Gastroesophageal sphincter (tissue), 3 donors: ENCODE data around the gene HYCC1.

Experiments used
- EP300 ChIP-seq: sonication (generic); formaldehyde crosslinking; IDR thresholded peaks from one replicate; pipeline ENCODE4 v1.6.1; 2017; ENCODE audit warnings: antibody characterized with exemption, mild to moderate bottlenecking
- POLR2A ChIP-seq, 2 donors: fragments of 450-650 bp; IDR thresholded peaks; one replicate each; pipeline ENCODE4 v1.6.1; 2017; ENCODE audit warnings: antibody characterized with exemption in 2 of 2, mild to moderate bottlenecking in 2 of 2, moderate library complexity in 1 of 2
- TF ChIP-seq, protein P1 (sequence below), 4 experiments: fragments of 200-600 bp in 2 of 4; fragments of 450-650 bp in 2 of 4; sonication (generic) in 1 of 4; IDR thresholded peaks; one replicate each; pipeline ENCODE4 v1.5.1; 2017 to 2019; ENCODE audit warnings: antibody characterized with exemption in 4 of 4, mild to moderate bottlenecking in 2 of 4, moderate library complexity in 2 of 4

- TF ChIP-seq POLR2A (IDR thresholded peaks at IDR 0.05) (no peak), EP300 (no peak)
- TF ChIP-seq, protein P1, sequence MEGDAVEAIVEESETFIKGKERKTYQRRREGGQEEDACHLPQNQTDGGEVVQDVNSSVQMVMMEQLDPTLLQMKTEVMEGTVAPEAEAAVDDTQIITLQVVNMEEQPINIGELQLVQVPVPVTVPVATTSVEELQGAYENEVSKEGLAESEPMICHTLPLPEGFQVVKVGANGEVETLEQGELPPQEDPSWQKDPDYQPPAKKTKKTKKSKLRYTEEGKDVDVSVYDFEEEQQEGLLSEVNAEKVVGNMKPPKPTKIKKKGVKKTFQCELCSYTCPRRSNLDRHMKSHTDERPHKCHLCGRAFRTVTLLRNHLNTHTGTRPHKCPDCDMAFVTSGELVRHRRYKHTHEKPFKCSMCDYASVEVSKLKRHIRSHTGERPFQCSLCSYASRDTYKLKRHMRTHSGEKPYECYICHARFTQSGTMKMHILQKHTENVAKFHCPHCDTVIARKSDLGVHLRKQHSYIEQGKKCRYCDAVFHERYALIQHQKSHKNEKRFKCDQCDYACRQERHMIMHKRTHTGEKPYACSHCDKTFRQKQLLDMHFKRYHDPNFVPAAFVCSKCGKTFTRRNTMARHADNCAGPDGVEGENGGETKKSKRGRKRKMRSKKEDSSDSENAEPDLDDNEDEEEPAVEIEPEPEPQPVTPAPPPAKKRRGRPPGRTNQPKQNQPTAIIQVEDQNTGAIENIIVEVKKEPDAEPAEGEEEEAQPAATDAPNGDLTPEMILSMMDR (IDR thresholded peaks at IDR 0.05), result no peak
Observed at GRCh38 chr7:22979251-22979650, 34.7 kb downstream of the HYCC1 start.
